Lower leg skin (tissue), 4 donors: ENCODE data around the gene DBH. TPM values are rescaled to one million over a fixed set of nuclear protein-coding genes. Genes with fewer than 3 reads are reported as not detected.

Experiments used
- DNase-seq, 2 donors: peaks; one replicate each; pipeline ENCODE4 v3.0.0-alpha.2; 2019; ENCODE audit warnings: low spot score in 2 of 2
- H3K4me3 ChIP-seq: fragments of 200-600 bp; sonication (generic); 2 replicates; pipeline ENCODE4 v1.5.1; 2017; ENCODE audit warnings: mild to moderate bottlenecking, low read depth; ENCODE audit not compliant: poor library complexity, severe bottlenecking
- CTCF ChIP-seq, 3 donors: fragments of 450-650 bp; IDR thresholded peaks; one replicate each; pipeline ENCODE4 v1.5.1; 2016; ENCODE audit warnings: antibody characterized with exemption in 3 of 3, mild to moderate bottlenecking in 3 of 3, moderate library complexity in 2 of 3
- POLR2A ChIP-seq, 2 donors: fragments of 450-650 bp; IDR thresholded peaks; one replicate each; pipeline ENCODE4 v1.6.1; 2016 to 2017; ENCODE audit warnings: antibody characterized with exemption in 2 of 2, mild to moderate bottlenecking in 1 of 2, moderate library complexity in 1 of 2
- WGBS, 2 donors: methylation state at CpG; one replicate each; pipeline ENCODE4 v1.1.5; 2018; 5-methylcytosine and 5-hydroxymethylcytosine counted together
- intact Hi-C: fragments of 100-400 bp; cut with DNase I; formaldehyde crosslinking; loops from one replicate; pipeline ENCODE4 v1.15.0; 2023; ENCODE audit warnings: low total_unique reads
- total RNA-seq, 4 donors: library from RNA; depleted of rRNA; stranded (reverse); fragments of >200 nt; gene quantifications; one replicate each; pipeline ENCODE4 v1.1.0, GENCODE V29; 2016

The DBH gene
- total RNA-seq, 4 donors from 2014 or later: 0.06 TPM; not detected in 3

GRCh38 chr9:133686642-133687575 is 50.7 kb downstream of the DBH start:
- WGBS, 2 donors: 84 to 89% methylated on average over 21 to 22 of the region's 24 CpGs
- intact Hi-C loops: no loop called here
- no peak overlapping the region for H3K4me3 ChIP-seq
- TF ChIP-seq POLR2A (IDR thresholded peaks at IDR 0.05): no peak
- no peak for TF ChIP-seq CTCF (IDR thresholded peaks at IDR 0.05)
- DNase-seq: no peak

DNA sequence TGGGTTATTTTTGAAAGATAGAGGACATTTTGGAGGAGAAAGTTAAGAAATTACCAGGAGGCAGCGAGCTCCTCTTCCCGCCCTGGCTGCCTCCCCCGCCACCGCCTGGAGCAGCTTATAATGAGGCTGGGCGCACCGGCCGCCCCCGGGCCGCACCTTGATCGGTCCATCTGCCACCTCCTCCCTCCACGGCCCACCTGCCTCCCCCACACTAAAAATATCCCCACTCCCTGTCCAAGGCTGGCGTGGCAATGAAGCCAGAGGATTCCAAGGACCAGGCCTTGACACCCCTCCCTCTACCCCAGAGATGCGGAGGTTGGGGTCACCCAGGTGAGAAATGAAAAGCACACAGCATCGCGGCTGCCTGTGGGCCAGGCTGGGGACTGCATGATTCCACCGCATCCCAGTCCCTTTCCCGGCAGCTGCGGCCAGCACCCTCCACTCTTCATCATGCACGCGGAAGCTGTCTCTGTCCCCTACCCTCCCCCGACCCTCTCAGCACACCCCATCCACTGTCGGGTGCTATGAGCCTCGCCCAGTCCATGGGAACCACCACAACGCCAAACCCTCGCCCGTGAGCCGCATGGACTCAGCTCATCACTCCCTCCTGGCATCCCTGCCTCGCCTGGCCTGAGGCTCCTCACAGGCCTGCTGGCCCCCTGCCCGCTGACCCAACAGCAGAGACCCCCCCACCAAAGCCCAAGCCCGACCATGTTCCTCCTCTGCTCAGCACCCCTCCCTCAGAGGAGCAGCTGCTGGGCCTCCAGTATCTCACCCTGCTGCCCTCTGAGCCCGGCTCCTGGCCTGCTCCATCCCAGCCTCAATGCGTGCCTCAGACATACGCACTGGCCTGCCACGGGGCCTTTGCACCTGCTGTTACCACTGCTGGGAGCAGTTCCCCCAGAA is 51.9 kb downstream of the DBH start:
- TF ChIP-seq POLR2A (IDR thresholded peaks at IDR 0.05): no peak
- TF ChIP-seq CTCF (IDR thresholded peaks at IDR 0.05): no peak
- 80 to 83% methylated on average over 34 of the region's 34 CpGs for WGBS, 2 donors
- no peak for DNase-seq
- intact Hi-C loops: no loop called here
- no peak overlapping the region for H3K4me3 ChIP-seq

GRCh38 chr9:133689151-133689763 is 53.1 kb downstream of the DBH start:
- DNase-seq: no peak
- H3K4me3 ChIP-seq: no peak overlapping the region
- WGBS, 2 donors: 81 to 84% methylated on average over 10 of the region's 10 CpGs
- TF ChIP-seq POLR2A (IDR thresholded peaks at IDR 0.05): no peak
- TF ChIP-seq CTCF (IDR thresholded peaks at IDR 0.05): no peak
- intact Hi-C loops: no loop called here

GRCh38 chr9:133690081-133690561 is 54.0 kb downstream of the DBH start:
- TF ChIP-seq CTCF (IDR thresholded peaks at IDR 0.05) (no peak), POLR2A (IDR thresholded peaks at IDR 0.05) (no peak)
- no peak for DNase-seq
- intact Hi-C loops: no loop called here
- H3K4me3 ChIP-seq: no peak overlapping the region
- 77 to 83% methylated on average over 4 to 6 of the region's 11 CpGs for WGBS, 2 donors

- no peak overlapping the region for H3K4me3 ChIP-seq
- WGBS, 2 donors: 71 to 73% methylated on average over 4 of the region's 4 CpGs
- DNase-seq: no peak
- intact Hi-C loops: no loop called here
- TF ChIP-seq CTCF (IDR thresholded peaks at IDR 0.05): no peak
- TF ChIP-seq POLR2A (IDR thresholded peaks at IDR 0.05): no peak
Observed at GRCh38 chr9:133691191-133691590, 55.0 kb downstream of the DBH start.
